GM12801 (cell line): ENCODE results near the gene SIPA1L3.

ENCODE experiments used
- CTCF ChIP-seq: IDR thresholded peaks from one replicate; pipeline ENCODE4 v1.5.1; 2011; ENCODE audit warnings: control low read depth; ENCODE audit not compliant: insufficient read length; ENCODE audit errors: extremely low read depth

SIPA1L3 gene

DNA sequence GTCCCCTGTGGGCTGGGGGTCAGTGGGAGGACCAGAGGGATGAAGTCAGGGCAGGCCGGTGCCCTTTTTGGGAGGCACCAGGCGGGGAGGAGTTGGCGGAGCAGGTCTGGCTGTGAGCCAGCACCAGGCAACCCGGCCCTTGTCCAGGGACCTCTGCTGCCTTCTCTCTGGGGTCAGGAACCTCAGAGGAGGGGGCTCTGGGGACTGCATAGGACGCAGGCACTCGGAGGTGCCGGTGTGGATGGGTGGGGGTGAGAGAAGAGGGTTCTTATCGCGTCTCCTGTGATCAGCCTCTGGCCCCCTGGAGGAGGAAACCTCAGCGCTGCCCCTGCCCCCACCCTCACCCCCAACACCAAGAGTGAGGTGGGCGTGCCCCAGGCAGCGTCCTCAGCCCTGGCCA, 300.5 kb downstream of the SIPA1L3 start:
- TF ChIP-seq CTCF, result no peak

DNA sequence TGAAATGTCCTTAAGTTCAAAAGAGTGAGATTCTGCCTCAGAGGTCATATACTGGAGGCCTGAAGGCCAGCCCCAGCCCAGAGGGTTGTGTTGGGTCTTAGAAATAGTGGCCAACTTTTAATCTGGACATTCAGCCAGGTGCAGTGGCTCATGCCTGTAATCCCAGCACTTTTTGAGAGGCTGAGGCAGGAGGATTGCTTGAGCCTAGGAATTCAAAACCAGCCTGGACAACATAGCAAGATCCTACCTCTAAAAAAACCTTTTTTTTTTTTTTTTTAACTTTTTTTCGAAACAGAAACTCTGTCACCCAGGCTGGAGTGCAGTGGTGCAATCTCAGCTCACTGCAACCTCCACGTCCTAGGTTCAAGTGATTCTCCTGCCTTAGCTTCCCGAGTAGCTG, 301.6 kb downstream of the SIPA1L3 start:
- TF ChIP-seq CTCF, result no peak

DNA sequence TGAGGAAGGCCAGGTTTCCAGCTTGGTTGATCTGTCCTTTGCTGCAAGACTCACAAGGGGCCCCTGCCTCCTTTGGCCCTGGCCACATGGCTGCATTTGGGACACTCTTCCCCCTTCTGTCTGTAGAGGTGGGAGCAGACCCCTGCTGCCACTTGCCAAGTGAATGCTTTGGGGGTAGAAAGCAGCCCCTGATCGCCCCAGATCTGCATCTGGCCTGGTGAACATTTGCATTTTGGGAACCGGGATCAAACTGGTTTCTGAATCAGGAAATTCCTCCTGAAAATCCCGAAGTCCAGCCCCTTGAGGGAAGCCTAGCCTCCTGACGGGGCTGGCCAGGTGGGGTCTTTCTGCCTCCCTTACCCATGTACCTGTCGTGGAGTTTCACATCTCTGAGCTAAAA, 302.1 kb downstream of the SIPA1L3 start:
- no peak for TF ChIP-seq CTCF

DNA sequence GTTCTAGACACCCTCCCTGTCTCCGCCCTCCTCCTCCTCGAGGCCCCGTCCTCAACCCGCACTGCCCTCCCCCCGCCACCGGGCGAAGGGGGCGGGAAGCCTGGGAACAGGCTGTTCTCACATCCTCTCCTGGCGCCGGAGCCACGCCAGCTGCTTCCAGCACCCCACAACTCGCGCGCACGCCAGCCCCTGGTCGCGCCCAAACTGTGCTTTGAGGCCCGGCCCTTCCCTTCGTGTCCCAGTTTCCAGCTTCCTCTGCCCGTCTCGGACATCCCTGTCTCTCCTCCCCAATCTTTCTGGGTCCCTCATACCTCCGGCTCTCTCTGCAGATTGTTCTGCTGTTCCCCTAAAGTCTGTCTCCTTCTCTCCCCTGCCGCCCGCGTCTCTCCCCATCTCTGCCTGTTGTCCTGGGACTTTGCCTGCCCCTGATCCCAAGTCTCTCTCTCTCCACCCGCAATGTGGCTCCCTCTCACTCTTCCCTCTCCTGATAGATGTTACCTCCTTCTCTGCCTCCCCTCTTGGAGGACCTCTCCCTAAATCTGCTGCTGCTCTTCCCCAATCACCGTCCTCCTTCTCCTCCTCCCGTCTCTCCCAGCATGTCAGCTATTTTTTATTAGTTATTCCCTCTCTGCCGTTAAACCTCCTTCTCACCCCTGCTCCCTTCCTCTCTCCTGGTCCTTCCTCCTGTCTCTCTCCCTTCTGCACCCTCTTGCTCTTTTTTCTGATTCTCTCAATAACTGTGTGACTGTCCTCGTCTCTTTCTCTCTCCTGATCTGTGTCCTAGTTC, 302.9 kb downstream of the SIPA1L3 start:
- TF ChIP-seq CTCF, result no peak

- no peak for TF ChIP-seq CTCF
These were observed 303.5 kb downstream of the SIPA1L3 start for GRCh38 chr19:38210458-38210987.

DNA sequence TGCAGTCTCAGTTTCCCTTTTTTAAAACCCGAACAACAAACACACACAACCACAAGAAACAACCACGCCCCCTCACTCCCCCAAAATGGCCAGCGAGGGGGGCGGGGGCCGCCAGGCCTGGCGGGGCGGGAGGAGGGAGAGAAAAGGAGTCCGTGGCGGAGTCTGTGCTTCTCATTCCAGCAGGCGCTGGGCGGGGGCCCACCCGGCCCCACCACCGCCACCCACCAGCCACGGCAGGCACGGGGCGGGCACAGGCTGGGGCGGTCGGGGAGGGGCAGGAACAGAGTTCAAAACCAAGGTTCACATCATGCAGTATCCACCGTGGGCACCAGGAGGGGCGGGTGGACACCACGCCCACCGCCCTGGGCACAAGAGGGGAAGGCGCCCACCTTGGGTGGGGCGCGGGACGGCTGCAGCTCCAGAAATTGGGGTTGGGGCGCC, 304.2 kb downstream of the SIPA1L3 start:
- no peak for TF ChIP-seq CTCF

GRCh38 chr19:38211766-38212165, 304.8 kb downstream of the SIPA1L3 start:
- TF ChIP-seq CTCF, result no peak
